Amniotic epithelial cell (primary cell): Measurements from ENCODE around the gene EIF2B2.

ENCODE experiments used
- DNase-seq: peaks from one replicate; pipeline ENCODE4 v3.0.0-alpha.2; 2010; ENCODE audit warnings: low read depth

EIF2B2 gene

DNA sequence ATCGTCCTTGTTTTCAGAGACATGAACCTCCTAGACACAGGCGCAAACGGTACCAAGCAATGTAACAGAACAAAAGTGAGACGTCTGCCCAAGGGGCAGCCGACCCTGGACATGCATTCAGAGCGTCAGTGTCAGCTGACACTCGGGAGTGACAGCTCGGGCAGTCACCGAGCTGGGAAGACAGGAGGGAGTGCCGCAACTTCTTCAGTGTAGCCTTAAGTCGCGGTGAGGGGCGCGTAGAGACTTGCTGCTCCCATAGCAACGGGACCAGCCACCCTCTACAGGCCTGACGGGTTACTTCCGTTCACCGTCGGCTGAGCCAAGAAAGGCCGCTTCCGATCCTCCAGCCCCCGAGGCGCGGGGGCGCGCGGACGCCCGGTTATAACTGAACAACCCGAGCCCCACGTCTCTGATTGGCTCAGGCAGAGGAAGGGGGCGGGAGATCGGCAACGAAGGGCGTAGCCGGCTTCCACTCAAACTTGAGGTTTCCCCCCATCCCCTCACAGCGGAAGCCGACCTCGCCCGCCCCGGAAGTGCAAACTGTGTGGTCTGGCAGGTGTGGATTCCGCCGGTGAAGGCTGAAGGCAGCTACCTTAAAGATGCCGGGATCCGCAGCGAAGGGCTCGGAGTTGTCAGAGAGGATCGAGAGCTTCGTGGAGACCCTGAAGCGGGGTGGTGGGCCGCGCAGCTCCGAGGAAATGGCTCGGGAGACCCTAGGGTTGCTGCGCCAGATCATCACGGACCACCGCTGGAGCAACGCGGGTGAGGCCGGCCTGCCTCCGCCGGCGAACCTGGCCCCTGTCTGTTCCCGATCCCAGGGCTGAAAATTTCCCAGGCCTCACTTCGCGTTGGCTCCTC lies at the start of gene EIF2B2:
Gene EIF2B2 (plus strand): TSS at position 530 of the 858 bp plus-strand sequence. CDS start 70 bp downstream, at position 600.
- peak; percentile 94 for DNase-seq

- no peak for DNase-seq
Measured at GRCh38 chr14:74953686-74954085, 49.0 kb upstream of the EIF2B2 start.

GRCh38 chr14:74954232-74954946 lies 48.3 kb upstream of the EIF2B2 start:
- no peak for DNase-seq

- DNase-seq: no peak
Measured at GRCh38 chr14:74954947-74955228, 47.8 kb upstream of the EIF2B2 start.

GRCh38 chr14:74955229-74956026 lies 47.3 kb upstream of the EIF2B2 start, which contains the start of gene PGF:
Gene PGF, minus strand, starts transcription at chr14:74955597. Its CDS starts 355 bp downstream, at chr14:74955242.
- DNase-seq: no peak

DNA sequence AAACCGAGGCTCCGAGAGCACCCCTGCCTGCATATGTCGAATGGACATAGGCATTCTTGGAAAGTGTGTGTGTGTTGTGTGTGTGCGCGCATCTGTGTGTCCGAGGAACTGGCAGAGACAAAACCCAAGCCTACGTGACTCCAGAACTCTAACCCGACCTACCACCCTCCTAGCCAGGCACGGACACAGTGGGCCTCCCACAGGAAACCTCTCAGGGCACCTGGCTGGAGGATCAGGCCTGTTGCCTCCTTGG lies 46.8 kb upstream of the EIF2B2 start:
- DNase-seq: no peak

DNA sequence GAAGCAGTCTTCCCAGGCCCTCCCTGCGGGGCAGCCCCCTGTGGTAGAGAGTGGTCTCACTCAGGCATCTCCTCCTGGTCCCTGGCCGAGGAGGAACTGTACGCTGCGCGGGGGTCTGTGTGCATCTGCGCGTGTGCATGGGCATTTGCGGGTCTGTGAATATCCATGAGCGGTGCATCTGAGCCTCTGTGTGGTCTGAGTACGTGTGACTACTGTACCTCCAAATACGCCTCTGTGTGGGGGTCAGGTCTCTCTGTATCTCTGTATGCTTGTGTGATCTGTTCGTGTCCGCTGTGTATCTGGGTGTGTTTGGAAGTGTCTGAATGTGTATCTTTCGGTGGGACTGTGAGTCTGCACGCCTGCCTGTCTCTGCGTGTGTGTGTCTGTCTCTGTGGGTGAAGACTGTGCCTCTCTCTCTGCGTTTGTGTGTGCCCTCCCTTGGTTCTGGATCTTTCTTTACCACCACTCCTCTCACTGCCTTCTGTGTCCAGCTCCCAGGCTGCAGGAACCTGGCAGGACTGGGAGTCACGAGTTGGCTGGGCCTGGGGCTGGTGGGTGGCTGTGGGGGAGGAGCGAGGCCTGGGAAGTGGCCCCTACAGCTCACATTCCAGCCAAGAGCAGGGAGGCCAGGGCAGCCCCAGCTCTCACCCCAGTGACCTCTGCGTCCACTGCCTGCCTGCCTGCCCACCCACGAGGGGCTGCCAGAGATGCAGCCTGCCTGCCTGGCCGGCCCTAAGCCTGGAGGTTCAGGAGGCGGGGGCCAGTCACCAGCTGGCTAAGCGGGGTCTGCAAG lies 46.2 kb upstream of the EIF2B2 start:
- DNase-seq: no peak

DNA sequence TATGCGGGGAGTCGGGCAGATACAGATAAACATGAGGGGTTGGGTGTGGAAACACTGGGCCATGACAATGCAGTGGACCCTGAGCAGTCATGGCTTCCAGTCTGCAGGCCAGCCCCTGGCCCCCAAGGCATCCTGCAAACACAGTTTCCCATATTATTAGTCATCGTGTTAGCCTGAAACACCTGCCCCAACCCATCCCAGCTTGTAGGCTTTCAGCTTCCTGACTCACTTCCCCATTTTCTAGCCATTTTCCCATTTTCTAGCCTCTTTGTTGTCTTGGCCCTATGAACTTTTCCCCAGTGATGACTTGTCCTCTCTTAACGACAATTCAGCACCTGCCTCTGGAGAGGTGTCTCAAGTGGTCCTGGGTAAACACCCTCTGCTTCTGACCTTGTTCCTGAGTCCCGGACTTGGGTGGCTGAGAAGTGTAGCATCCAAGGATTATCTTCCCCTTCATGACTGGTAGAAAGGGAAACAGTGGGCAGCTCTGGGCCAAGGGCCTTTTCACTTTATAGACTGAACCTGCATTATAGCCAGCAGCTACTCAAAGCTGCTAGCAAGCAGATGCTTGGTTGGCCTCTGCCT lies 43.0 kb upstream of the EIF2B2 start:
- DNase-seq: no peak

DNA sequence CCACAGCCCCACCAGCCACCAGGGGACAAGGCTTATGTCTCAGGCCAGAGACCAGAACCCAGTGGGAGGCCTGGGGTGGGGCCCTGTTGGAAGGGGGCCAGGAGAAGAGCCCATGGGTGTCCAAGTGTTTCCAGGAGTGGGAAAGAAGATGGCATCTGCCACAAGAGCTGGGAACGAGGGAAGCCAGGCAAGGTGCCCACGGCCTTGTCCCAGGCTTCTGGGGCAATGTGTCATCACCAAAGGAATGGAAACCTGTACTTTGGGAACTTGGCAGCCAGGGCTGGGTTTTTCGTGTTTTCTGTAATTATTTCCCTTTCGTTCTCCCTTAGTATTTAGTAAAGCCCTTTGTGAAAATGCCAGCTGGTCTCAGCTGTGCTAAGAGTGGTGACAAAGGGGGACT lies 42.0 kb upstream of the EIF2B2 start:
- DNase-seq: no peak

DNA sequence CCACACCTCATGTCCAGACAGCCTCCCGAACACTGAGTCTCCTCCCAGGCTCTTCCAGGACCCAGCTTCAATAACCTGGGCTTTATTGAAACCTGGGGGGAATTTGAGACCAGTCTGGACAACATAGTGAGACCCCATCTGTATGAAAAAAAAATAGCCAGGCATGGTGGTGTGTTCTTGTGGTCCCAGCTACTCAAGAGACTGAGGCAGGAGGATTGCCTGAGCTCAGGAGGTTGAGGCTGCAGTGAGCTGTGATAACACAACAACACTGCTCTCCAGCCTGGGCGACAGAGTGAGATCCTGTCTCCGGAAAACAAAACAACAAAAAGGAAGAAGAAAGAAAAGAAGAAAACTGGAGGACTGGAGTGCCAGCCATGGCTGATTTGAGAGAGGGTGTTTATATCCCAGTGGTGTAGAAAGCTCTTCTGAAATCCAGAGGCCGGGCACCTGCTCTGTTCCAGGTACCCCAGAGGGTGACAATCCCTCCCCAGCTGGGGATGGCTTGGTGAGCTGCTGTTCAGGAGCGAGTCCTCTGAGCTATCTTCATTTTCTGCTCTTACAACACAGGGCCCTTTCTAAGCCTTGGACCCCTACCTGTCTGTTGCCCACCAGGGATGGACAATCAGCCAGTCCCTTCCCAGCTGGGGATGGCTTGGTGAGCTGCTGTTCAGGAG lies 41.3 kb upstream of the EIF2B2 start:
- DNase-seq: no peak

GRCh38 chr14:74962046-74962445 lies 40.7 kb upstream of the EIF2B2 start:
- DNase-seq: no peak

GRCh38 chr14:74962493-74962892 lies 40.2 kb upstream of the EIF2B2 start:
- DNase-seq: no peak

GRCh38 chr14:74963178-74963704 lies 39.5 kb upstream of the EIF2B2 start:
- DNase-seq: no peak

DNA sequence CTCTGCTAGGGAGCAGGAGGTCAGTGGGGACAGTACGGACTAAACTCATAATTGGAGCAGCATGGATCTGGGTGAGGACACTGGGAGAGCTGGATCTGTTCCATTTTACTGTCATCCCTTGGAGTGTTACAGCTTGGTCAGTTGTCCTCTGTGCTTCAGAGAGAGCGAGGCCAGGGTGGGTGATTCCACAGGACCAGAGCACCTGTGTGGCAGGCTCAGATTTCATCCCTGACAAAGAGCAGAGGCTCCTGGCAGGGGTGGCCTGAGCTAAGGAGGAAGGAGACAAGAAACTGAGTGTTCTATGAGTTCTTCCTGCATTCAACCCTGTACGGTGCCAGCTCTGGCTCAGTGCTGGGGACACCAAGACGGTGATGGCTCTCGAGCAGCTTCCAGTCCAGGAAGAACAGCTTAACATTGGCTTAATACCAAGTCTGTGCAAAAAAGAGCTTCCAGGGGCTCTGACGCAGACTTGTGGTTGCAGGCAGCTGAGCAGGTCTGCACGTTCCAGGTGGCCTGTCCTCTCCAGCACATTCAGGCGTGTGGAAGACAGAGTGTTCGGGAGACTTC lies 38.9 kb upstream of the EIF2B2 start:
- DNase-seq: peak; percentile 48

DNA sequence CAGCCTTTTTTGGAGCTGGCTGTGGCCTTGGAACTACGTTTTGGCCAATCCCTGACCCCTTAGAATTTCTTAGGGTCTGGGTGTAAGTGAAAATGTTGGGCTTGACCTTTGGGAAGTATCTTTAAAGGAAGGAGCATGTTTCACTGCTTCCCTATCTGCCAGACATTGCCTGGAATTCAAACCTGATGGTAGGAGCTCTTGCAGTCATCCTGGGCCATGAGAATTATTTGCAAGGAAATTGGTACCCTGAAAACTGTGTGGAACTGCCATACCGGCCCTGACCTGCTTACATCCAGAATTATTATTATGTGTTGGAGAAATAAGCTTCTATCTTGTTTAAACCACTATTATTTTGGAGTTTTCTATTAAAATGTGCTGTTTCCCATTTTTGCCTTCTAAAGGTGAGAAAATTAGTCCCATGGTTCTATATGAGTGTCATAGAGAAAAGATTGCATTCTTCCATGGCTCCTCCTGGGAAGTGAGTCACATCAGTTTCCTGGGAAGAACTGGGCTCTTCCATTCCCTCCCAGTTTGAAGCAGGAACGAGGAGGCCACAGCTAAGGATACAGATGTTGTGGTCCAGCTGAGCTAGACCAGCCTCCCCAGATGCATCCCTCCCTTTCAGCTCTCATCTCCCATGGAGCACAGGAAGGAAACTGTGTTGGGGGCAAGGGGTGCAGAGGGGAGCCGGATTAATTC lies 37.8 kb upstream of the EIF2B2 start:
- DNase-seq: no peak

GRCh38 chr14:74965486-74966153 lies 37.1 kb upstream of the EIF2B2 start:
- DNase-seq: peak; percentile 55

DNA sequence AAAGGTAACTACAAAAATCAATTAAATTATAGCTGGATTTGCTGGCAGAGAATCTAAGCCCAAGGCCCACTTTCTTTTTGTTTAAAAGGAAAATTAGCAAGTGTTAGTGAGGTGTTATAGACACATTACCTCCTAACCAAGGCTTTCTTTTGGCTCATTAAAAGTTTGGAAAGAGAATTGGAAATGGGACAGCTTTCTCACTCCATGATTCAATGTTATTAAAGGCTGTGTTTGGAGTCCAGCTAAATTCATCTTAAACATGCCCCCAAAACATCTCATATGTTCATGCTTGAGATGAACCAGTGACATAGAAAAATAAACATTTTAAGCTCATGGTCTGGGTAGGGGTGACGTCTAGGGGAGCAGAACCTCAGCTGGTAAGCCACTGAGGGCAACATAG lies 33.9 kb upstream of the EIF2B2 start:
- DNase-seq: no peak

- DNase-seq: no peak
Measured at GRCh38 chr14:74973003-74973653, 29.6 kb upstream of the EIF2B2 start.

- DNase-seq: no peak
Measured at GRCh38 chr14:74973905-74974363, 28.8 kb upstream of the EIF2B2 start.
